ENCODE results near the gene MCC.
"Not testable (repeated sequence)": the region's sequence is repeated elsewhere in the genome, so short reads cannot be mapped to it uniquely, and the experiment has no call there.

The MCC gene

DNA sequence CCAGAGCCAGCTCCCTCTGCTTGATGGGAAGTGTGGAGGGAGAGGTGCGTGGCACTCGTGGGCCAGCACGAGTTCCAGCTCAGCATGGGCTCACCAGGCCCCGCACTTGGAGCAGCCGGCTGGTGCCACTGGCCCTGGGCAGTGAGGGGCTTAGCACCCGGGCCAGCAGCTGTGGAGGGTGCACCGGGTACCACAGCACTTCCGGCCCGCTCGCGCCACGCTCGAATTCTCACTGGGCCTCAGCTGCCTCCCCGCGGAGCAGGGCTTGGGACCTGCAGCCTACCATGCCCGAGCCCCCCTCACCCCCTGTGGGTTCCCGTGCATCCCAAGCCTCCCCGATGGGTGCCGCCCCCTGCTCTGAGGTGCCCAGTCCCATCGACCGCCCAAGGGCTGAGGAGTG is 413.2 kb downstream of the MCC start:
- Histone ChIP-seq H3K9ac (ENCODE audit: low read length) (no peak overlapping the region), H3K27me3 (ENCODE audit: low read length) (no peaks in the 10 kb centered on the region), H3F3A (ENCODE audit: insufficient read depth) (no peaks in the 10 kb centered on the region)

DNA sequence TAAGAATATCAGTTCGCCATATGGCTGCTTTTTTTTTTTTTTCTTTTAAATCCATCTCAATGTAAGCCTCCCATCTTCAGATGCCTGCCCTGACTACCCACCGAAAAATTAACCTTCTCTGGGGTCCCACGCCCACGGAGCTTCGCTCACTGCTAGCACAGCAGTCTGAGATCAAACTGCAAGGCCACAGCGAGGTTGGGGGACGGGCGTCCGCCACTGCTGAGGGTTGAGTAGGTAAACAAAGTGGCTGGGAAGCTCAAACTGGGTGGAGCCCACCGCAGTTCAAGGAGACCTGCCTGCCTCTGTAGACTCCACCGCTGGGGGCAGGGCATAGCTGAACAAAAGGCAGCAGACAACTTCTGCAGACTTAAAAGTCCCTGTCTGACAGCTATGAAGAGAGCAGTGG is 414.6 kb downstream of the MCC start:
- not testable (repeated sequence) for H3K79me2 ChIP-seq (ENCODE audit: insufficient read depth, low read length); H3K36me3 ChIP-seq (ENCODE audit: low read length); H4K20me1 ChIP-seq (ENCODE audit: low read depth, low read length); H3F3A ChIP-seq (ENCODE audit: insufficient read depth); H3K27me3 ChIP-seq (ENCODE audit: low read length); H3K4me3 ChIP-seq (ENCODE audit: insufficient read depth, low read length, poor library complexity, severe bottlenecking); H2AFZ ChIP-seq (ENCODE audit: low read depth, low read length, severe bottlenecking); H3K9ac ChIP-seq (ENCODE audit: low read length); H3K27ac ChIP-seq (ENCODE audit: low read depth, low read length); H3K9me3 ChIP-seq (ENCODE audit: insufficient read depth, low read length); H3K4me2 ChIP-seq (ENCODE audit: low read depth, low read length, poor library complexity, severe bottlenecking); H3K9me2 ChIP-seq (replicated peaks; ENCODE audit: insufficient read depth, low read length)

More for the DNA sequence above, 413.2 kb downstream of the MCC start:
- no peak overlapping the region for H3K4me3 ChIP-seq (ENCODE audit: insufficient read depth, low read length, poor library complexity, severe bottlenecking)
- H2AFZ ChIP-seq (ENCODE audit: low read depth, low read length, severe bottlenecking), result no peak overlapping the region
- H3K9me3 ChIP-seq (ENCODE audit: insufficient read depth, low read length), result no peaks in the 10 kb centered on the region
- no peaks in the 10 kb centered on the region for H3K36me3 ChIP-seq (ENCODE audit: low read length)
- no peak overlapping the region for H3K4me2 ChIP-seq (ENCODE audit: low read depth, low read length, poor library complexity, severe bottlenecking)
- H3K79me2 ChIP-seq (ENCODE audit: insufficient read depth, low read length), result no peaks in the 10 kb centered on the region
- H3K27ac ChIP-seq (ENCODE audit: low read depth, low read length), result no peak overlapping the region
- no peaks in the 10 kb centered on the region for H4K20me1 ChIP-seq (ENCODE audit: low read depth, low read length)
- H3K9me2 ChIP-seq (replicated peaks; ENCODE audit: insufficient read depth, low read length), result no peaks in the 10 kb centered on the region
- TF ChIP-seq EZH2phosphoT487 (conservative IDR thresholded peaks at IDR 0.05; ENCODE audit: low read length), result no peak
- TF ChIP-seq, protein P1, sequence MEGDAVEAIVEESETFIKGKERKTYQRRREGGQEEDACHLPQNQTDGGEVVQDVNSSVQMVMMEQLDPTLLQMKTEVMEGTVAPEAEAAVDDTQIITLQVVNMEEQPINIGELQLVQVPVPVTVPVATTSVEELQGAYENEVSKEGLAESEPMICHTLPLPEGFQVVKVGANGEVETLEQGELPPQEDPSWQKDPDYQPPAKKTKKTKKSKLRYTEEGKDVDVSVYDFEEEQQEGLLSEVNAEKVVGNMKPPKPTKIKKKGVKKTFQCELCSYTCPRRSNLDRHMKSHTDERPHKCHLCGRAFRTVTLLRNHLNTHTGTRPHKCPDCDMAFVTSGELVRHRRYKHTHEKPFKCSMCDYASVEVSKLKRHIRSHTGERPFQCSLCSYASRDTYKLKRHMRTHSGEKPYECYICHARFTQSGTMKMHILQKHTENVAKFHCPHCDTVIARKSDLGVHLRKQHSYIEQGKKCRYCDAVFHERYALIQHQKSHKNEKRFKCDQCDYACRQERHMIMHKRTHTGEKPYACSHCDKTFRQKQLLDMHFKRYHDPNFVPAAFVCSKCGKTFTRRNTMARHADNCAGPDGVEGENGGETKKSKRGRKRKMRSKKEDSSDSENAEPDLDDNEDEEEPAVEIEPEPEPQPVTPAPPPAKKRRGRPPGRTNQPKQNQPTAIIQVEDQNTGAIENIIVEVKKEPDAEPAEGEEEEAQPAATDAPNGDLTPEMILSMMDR (IDR thresholded peaks at IDR 0.05; ENCODE audit: insufficient read depth, low read length, poor library complexity, severe bottlenecking), result no peak

DNA sequence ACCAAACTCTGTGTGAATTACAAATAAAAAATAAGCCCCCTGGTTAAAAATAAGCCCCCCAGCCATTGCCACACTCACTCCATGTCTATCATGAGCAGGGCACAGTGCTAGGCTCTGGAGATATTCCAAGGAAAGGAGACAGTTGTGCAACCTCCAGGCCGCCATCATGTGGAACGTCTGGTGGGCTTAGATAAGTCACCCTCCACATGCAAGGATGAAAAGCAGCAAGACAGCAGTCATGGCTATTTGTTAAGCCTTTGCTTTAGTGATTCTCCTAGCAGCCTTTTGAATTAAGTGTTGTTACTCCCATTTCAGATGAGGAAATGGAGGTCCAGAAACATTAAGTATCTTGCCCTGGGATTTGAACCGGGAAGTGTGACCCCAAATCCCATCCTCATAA is 416.9 kb downstream of the MCC start:
- Histone ChIP-seq H3K4me3 (ENCODE audit: insufficient read depth, low read length, poor library complexity, severe bottlenecking) (no peak overlapping the region), H4K20me1 (ENCODE audit: low read depth, low read length) (no peaks in the 10 kb centered on the region), H3K27ac (ENCODE audit: low read depth, low read length) (no peak overlapping the region), H3F3A (ENCODE audit: insufficient read depth) (no peaks in the 10 kb centered on the region), H3K9me2 (replicated peaks; ENCODE audit: insufficient read depth, low read length) (no peaks in the 10 kb centered on the region), H3K79me2 (ENCODE audit: insufficient read depth, low read length) (no peaks in the 10 kb centered on the region), H3K9ac (ENCODE audit: low read length) (no peak overlapping the region), H2AFZ (ENCODE audit: low read depth, low read length, severe bottlenecking) (no peak overlapping the region), H3K4me2 (ENCODE audit: low read depth, low read length, poor library complexity, severe bottlenecking) (no peak overlapping the region), H3K9me3 (ENCODE audit: insufficient read depth, low read length) (no peaks in the 10 kb centered on the region), H3K36me3 (ENCODE audit: low read length) (no peaks in the 10 kb centered on the region), H3K27me3 (ENCODE audit: low read length) (no peaks in the 10 kb centered on the region)
- no peak for TF ChIP-seq EZH2phosphoT487 (conservative IDR thresholded peaks at IDR 0.05; ENCODE audit: low read length)
- TF ChIP-seq, protein P1 (IDR thresholded peaks at IDR 0.05; ENCODE audit: insufficient read depth, low read length, poor library complexity, severe bottlenecking), result no peak

DNA sequence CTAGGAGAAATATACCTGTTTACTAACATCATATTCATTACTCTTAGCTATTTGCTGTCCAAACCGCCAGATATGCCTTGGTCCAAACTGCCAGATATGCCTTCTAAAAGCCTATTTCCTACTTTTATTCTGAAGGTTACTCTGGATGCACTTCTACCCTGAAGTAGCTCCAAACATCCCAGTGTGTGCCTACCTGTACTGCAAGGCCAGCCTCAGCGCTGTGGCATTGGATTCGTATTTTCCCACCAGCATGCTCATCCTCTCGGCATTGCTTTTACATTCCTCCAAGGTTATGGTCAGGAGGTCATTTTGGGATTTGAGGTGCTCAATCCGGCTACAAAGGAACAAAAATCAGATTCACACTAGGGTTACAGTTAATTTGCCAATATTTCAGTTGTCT is 417.4 kb downstream of the MCC start:
- Histone ChIP-seq H3K36me3 (ENCODE audit: low read length) (no peaks in the 10 kb centered on the region), H2AFZ (ENCODE audit: low read depth, low read length, severe bottlenecking) (no peak overlapping the region)

More for the DNA sequence above, 417.4 kb downstream of the MCC start:
- Histone ChIP-seq H3F3A (ENCODE audit: insufficient read depth) (no peaks in the 10 kb centered on the region), H3K9ac (ENCODE audit: low read length) (no peak overlapping the region), H3K79me2 (ENCODE audit: insufficient read depth, low read length) (no peaks in the 10 kb centered on the region), H3K9me3 (ENCODE audit: insufficient read depth, low read length) (no peaks in the 10 kb centered on the region), H3K4me2 (ENCODE audit: low read depth, low read length, poor library complexity, severe bottlenecking) (no peak overlapping the region), H3K9me2 (replicated peaks; ENCODE audit: insufficient read depth, low read length) (no peaks in the 10 kb centered on the region), H3K4me3 (ENCODE audit: insufficient read depth, low read length, poor library complexity, severe bottlenecking) (no peak overlapping the region), H3K27ac (ENCODE audit: low read depth, low read length) (no peak overlapping the region), H3K27me3 (ENCODE audit: low read length) (no peaks in the 10 kb centered on the region), H4K20me1 (ENCODE audit: low read depth, low read length) (no peaks in the 10 kb centered on the region)
- TF ChIP-seq, protein P1 (IDR thresholded peaks at IDR 0.05; ENCODE audit: insufficient read depth, low read length, poor library complexity, severe bottlenecking), result no peak
- TF ChIP-seq EZH2phosphoT487 (conservative IDR thresholded peaks at IDR 0.05; ENCODE audit: low read length), result no peak
